HG02588 (cell line): ENCODE measurements around the gene BPIFB2.
"Not testable (repeated sequence)": the region's sequence is repeated elsewhere in the genome, so short reads cannot be mapped to it uniquely, and the experiment has no call there.

Experiments
- ATAC-seq: cut with Tn5 transposase; IDR thresholded peaks from one replicate; pipeline ENCODE4 v1.9.1; 2021; ENCODE audit warnings: mild to moderate bottlenecking, moderate library complexity; ENCODE audit not compliant: unreplicated experiment

Gene BPIFB2

GRCh38 chr20:33007376-33008335, at the start of gene BPIFB2:
BPIFB2 (plus strand) TSS chr20:33007704; CDS start chr20:33008575, 871 bp downstream.
- ATAC-seq = no peak

- no peak for ATAC-seq
Observed at GRCh38 chr20:32958574-32958973, 48.9 kb upstream of the BPIFB2 start.

- ATAC-seq = no peak
Observed at GRCh38 chr20:32959351-32960221, 47.9 kb upstream of the BPIFB2 start.

- ATAC-seq = no peak
Observed at GRCh38 chr20:32960222-32960518, 47.3 kb upstream of the BPIFB2 start.

- ATAC-seq = no peak
Observed at GRCh38 chr20:32960849-32961731, 46.4 kb upstream of the BPIFB2 start.

- no peak for ATAC-seq
Observed at GRCh38 chr20:32962053-32962452, 45.5 kb upstream of the BPIFB2 start.

GRCh38 chr20:32962646-32963045, 44.9 kb upstream of the BPIFB2 start:
- ATAC-seq = not testable (repeated sequence)

- no peak for ATAC-seq
Observed at GRCh38 chr20:32963176-32963575, 44.3 kb upstream of the BPIFB2 start.

- no peak for ATAC-seq
Observed at GRCh38 chr20:32964575-32964974, 42.9 kb upstream of the BPIFB2 start.

- ATAC-seq = no peak
Observed at GRCh38 chr20:32965115-32965514, 42.4 kb upstream of the BPIFB2 start.

GRCh38 chr20:32965581-32966373, 41.7 kb upstream of the BPIFB2 start:
- no peak for ATAC-seq

- no peak for ATAC-seq
Observed at GRCh38 chr20:32966382-32966781, 41.1 kb upstream of the BPIFB2 start.

GRCh38 chr20:32966881-32967781, 40.4 kb upstream of the BPIFB2 start:
- no peak for ATAC-seq

GRCh38 chr20:32967961-32968457, 39.5 kb upstream of the BPIFB2 start:
- ATAC-seq = no peak

- ATAC-seq = no peak
Observed at GRCh38 chr20:32968478-32969241, 38.8 kb upstream of the BPIFB2 start.

GRCh38 chr20:32969356-32970114, 38.0 kb upstream of the BPIFB2 start:
- ATAC-seq = no peak
